Ishikawa (cell line): Measurements from ENCODE around the gene SNAP23.

Experiments
- CEBPB ChIP-seq: IDR thresholded peaks from 2 replicates; pipeline ENCODE4 v1.6.1; 2012
- CREB1 ChIP-seq: IDR thresholded peaks from 2 replicates; pipeline ENCODE4 v1.6.1; 2012; ENCODE audit warnings: low read depth
- EGR1 ChIP-seq: IDR thresholded peaks from 2 replicates; pipeline ENCODE4 v1.6.1; 2012
- EP300 ChIP-seq: IDR thresholded peaks from 2 replicates; pipeline ENCODE4 v1.6.1; 2012; ENCODE audit warnings: borderline replicate concordance
- FOXM1 ChIP-seq: IDR thresholded peaks from 2 replicates; pipeline ENCODE4 v1.6.1; 2012; ENCODE audit warnings: low read depth, borderline replicate concordance
- NFIC ChIP-seq: IDR thresholded peaks from 2 replicates; pipeline ENCODE4 v1.6.1; 2012
- RAD21 ChIP-seq: IDR thresholded peaks from 2 replicates; pipeline ENCODE4 v1.6.1; 2012; ENCODE audit warnings: low read depth
- REST ChIP-seq: IDR thresholded peaks from 2 replicates; pipeline ENCODE4 v1.6.1; 2012; ENCODE audit warnings: low read depth, mild to moderate bottlenecking
- TAF1 ChIP-seq: IDR thresholded peaks from 2 replicates; pipeline ENCODE4 v1.6.1; 2012; ENCODE audit warnings: low read depth, mild to moderate bottlenecking
- TCF12 ChIP-seq: IDR thresholded peaks from 2 replicates; pipeline ENCODE4 v1.6.1; 2012; ENCODE audit warnings: low read depth
- TEAD4 ChIP-seq: IDR thresholded peaks from 2 replicates; pipeline ENCODE4 v1.6.1; 2012
- USF1 ChIP-seq: IDR thresholded peaks from 2 replicates; pipeline ENCODE4 v1.6.1; 2012
- YY1 ChIP-seq: IDR thresholded peaks from 2 replicates; pipeline ENCODE4 v1.6.1; 2012; ENCODE audit warnings: low read depth
- ZBTB7A ChIP-seq: IDR thresholded peaks from 2 replicates; pipeline ENCODE4 v1.6.1; 2012; ENCODE audit warnings: low read depth
- TF ChIP-seq, protein P1 (sequence below): IDR thresholded peaks from 2 replicates; pipeline ENCODE4 v1.6.1; 2012

The SNAP23 gene

GRCh38 chr15:42558739-42559138 lies 63.3 kb downstream of the SNAP23 start:
- TF ChIP-seq EGR1 (no peak), ZBTB7A (no peak), USF1 (no peak), CEBPB (no peak), EP300 (no peak), CREB1 (no peak)

GRCh38 chr15:42575188-42576039 lies 80.0 kb downstream of the SNAP23 start, which contains the start of gene STARD9:
TSS of gene STARD9 (plus strand) at chr15:42575606. CDS start at chr15:42575716, 110 bp downstream.
- no peak for TF ChIP-seq FOXM1
- TF ChIP-seq, protein P1, sequence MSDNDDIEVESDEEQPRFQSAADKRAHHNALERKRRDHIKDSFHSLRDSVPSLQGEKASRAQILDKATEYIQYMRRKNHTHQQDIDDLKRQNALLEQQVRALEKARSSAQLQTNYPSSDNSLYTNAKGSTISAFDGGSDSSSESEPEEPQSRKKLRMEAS = peak; percentile 96
- TF ChIP-seq NFIC = peak; percentile 86
- no peak for TF ChIP-seq CEBPB
- TF ChIP-seq ZBTB7A = 0 out of 2 replicates have a peak, but pooled peaks have one; percentile 25
- TF ChIP-seq REST = no peak
- TF ChIP-seq TEAD4 = no peak
- 0 out of 2 replicates have a peak, but pooled peaks have one; percentile 10 for TF ChIP-seq TAF1
- no peak for TF ChIP-seq TCF12
- 0 out of 2 replicates have a peak, but pooled peaks have one; percentile 31 for TF ChIP-seq EGR1
- no peak for TF ChIP-seq YY1

DNA sequence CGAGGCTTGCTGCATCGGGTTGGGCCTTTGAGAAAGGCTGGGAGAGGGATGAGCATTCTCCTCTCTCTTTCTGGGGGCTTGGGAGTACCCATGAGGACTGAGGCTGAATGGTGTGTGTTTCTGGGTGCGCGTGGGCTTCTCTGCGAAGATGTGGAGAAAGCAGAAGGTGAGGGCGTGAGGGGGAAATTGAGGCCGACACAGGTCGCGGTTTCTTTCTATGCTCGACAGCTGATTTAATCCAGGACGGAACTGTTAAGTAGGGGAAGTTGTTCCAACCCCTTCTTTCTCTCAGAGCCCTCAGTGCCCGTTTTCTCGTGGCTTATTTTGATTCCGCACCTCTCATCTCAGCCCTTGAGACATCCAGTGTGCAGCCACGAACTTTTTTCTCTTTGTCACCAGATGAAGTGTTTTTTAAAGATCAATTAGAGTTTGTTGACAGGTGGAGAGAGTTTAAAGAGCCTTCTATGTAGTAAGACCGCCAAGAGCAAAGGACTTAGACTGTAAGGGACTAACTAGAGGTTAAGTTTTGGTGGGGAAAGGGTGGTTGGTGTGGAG lies 80.7 kb downstream of the SNAP23 start:
- TF ChIP-seq, protein P1 = no peak
- TF ChIP-seq ZBTB7A = no peak
- TF ChIP-seq REST = no peak
- TF ChIP-seq TAF1 = no peak
- no peak for TF ChIP-seq CREB1
- TF ChIP-seq EP300 = no peak
- TF ChIP-seq NFIC = no peak
- TF ChIP-seq TCF12 = no peak
- no peak for TF ChIP-seq YY1
- TF ChIP-seq USF1 = no peak

DNA sequence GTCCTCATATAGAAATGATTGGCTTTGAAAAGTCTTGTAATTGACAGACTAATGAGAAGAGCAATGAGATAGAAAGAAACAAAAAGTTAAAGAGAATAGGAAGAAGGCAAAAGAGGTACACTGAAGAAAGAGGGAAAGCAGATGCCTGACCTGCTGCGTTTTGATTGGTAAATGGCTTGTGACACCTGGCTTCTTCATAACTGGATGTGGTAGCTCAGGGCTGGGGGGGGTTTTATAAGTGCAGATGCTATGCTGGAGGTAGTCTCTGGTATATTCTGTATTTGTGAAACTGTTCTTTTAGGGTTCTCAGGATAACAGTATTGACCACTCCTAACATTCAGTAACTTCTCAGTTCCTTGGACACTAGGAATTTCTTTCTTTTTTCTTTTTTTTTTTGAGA lies 81.3 kb downstream of the SNAP23 start:
- TF ChIP-seq TEAD4 (no peak), ZBTB7A (no peak), USF1 (no peak), CEBPB (no peak), NFIC (no peak), REST (no peak), TCF12 (no peak), FOXM1 (no peak), YY1 (no peak), CREB1 (no peak), EGR1 (no peak), EP300 (no peak), TAF1 (no peak), RAD21 (no peak)
- TF ChIP-seq, protein P1 = no peak
